Measurements from ENCODE around the gene USP35.

USP35 gene

GRCh38 chr11:78248903-78249302 lies 60.2 kb downstream of the USP35 start:
- H3K36me3 ChIP-seq (ENCODE audit: insufficient read depth, low read length), result peaks cover 43% of the 10 kb centered on the region
- peaks cover 2% of the 10 kb centered on the region for H3K4me1 ChIP-seq (ENCODE audit: insufficient read depth, low read length)
- H2AFZ ChIP-seq (ENCODE audit: low read depth, low read length), result no peak overlapping the region
- no peaks in the 10 kb centered on the region for H3K27me3 ChIP-seq (ENCODE audit: insufficient read depth, low read length)
- no peak overlapping the region for H3K4me3 ChIP-seq (ENCODE audit: low read length)
- H3K9me3 ChIP-seq (ENCODE audit: low read length), result peaks cover 2% of the 10 kb centered on the region

- no peak overlapping the region for H2AFZ ChIP-seq (ENCODE audit: low read depth, low read length)
- H3K36me3 ChIP-seq (ENCODE audit: insufficient read depth, low read length), result peaks cover 42% of the 10 kb centered on the region
- peaks cover 7% of the 10 kb centered on the region for H3K4me1 ChIP-seq (ENCODE audit: insufficient read depth, low read length)
- no peak overlapping the region for H3K4me3 ChIP-seq (ENCODE audit: low read length)
- peaks cover 2% of the 10 kb centered on the region for H3K9me3 ChIP-seq (ENCODE audit: low read length)
- no peaks in the 10 kb centered on the region for H3K27me3 ChIP-seq (ENCODE audit: insufficient read depth, low read length)
Measured at GRCh38 chr11:78250099-78250498, 61.4 kb downstream of the USP35 start.

GRCh38 chr11:78251083-78251775 lies 62.5 kb downstream of the USP35 start:
- Histone ChIP-seq H3K36me3 (ENCODE audit: insufficient read depth, low read length) (peaks cover 40% of the 10 kb centered on the region), H3K4me1 (ENCODE audit: insufficient read depth, low read length) (peaks cover 7% of the 10 kb centered on the region), H3K27me3 (ENCODE audit: insufficient read depth, low read length) (no peaks in the 10 kb centered on the region), H3K4me3 (ENCODE audit: low read length) (no peak overlapping the region), H3K9me3 (ENCODE audit: low read length) (peaks cover 2% of the 10 kb centered on the region), H2AFZ (ENCODE audit: low read depth, low read length) (no peak overlapping the region)

- Histone ChIP-seq H3K4me1 (ENCODE audit: insufficient read depth, low read length) (peaks cover 7% of the 10 kb centered on the region), H3K4me3 (ENCODE audit: low read length) (no peak overlapping the region), H3K27me3 (ENCODE audit: insufficient read depth, low read length) (no peaks in the 10 kb centered on the region), H3K36me3 (ENCODE audit: insufficient read depth, low read length) (peaks cover 16% of the 10 kb centered on the region), H2AFZ (ENCODE audit: low read depth, low read length) (no peak overlapping the region), H3K9me3 (ENCODE audit: low read length) (no peaks in the 10 kb centered on the region)
Measured at GRCh38 chr11:78253797-78254196, 65.1 kb downstream of the USP35 start.

GRCh38 chr11:78254268-78254667 lies 65.5 kb downstream of the USP35 start:
- no peak overlapping the region for H2AFZ ChIP-seq (ENCODE audit: low read depth, low read length)
- peaks cover 12% of the 10 kb centered on the region for H3K36me3 ChIP-seq (ENCODE audit: insufficient read depth, low read length)
- no peaks in the 10 kb centered on the region for H3K9me3 ChIP-seq (ENCODE audit: low read length)
- H3K4me3 ChIP-seq (ENCODE audit: low read length), result no peak overlapping the region
- no peaks in the 10 kb centered on the region for H3K27me3 ChIP-seq (ENCODE audit: insufficient read depth, low read length)
- peaks cover 7% of the 10 kb centered on the region for H3K4me1 ChIP-seq (ENCODE audit: insufficient read depth, low read length)

- H3K4me1 ChIP-seq (ENCODE audit: insufficient read depth, low read length), result peaks cover 7% of the 10 kb centered on the region
- no peak overlapping the region for H2AFZ ChIP-seq (ENCODE audit: low read depth, low read length)
- H3K36me3 ChIP-seq (ENCODE audit: insufficient read depth, low read length), result no peaks in the 10 kb centered on the region
- no peak overlapping the region for H3K4me3 ChIP-seq (ENCODE audit: low read length)
- H3K27me3 ChIP-seq (ENCODE audit: insufficient read depth, low read length), result no peaks in the 10 kb centered on the region
- H3K9me3 ChIP-seq (ENCODE audit: low read length), result no peaks in the 10 kb centered on the region
Measured at GRCh38 chr11:78255919-78256318, 67.2 kb downstream of the USP35 start.

- Histone ChIP-seq H2AFZ (ENCODE audit: low read depth, low read length) (no peak overlapping the region), H3K36me3 (ENCODE audit: insufficient read depth, low read length) (no peaks in the 10 kb centered on the region), H3K9me3 (ENCODE audit: low read length) (no peaks in the 10 kb centered on the region), H3K4me1 (ENCODE audit: insufficient read depth, low read length) (peaks cover 7% of the 10 kb centered on the region), H3K4me3 (ENCODE audit: low read length) (no peak overlapping the region), H3K27me3 (ENCODE audit: insufficient read depth, low read length) (no peaks in the 10 kb centered on the region)
Measured at GRCh38 chr11:78256962-78257361, 68.2 kb downstream of the USP35 start.

GRCh38 chr11:78257654-78258053 lies 68.9 kb downstream of the USP35 start:
- no peak overlapping the region for H2AFZ ChIP-seq (ENCODE audit: low read depth, low read length)
- no peaks in the 10 kb centered on the region for H3K36me3 ChIP-seq (ENCODE audit: insufficient read depth, low read length)
- H3K9me3 ChIP-seq (ENCODE audit: low read length), result no peaks in the 10 kb centered on the region
- H3K4me1 ChIP-seq (ENCODE audit: insufficient read depth, low read length), result peaks cover 7% of the 10 kb centered on the region
- no peak overlapping the region for H3K4me3 ChIP-seq (ENCODE audit: low read length)
- no peaks in the 10 kb centered on the region for H3K27me3 ChIP-seq (ENCODE audit: insufficient read depth, low read length)

GRCh38 chr11:78259777-78260487 lies 71.2 kb downstream of the USP35 start:
- Histone ChIP-seq H3K36me3 (ENCODE audit: insufficient read depth, low read length) (no peaks in the 10 kb centered on the region), H3K27me3 (ENCODE audit: insufficient read depth, low read length) (no peaks in the 10 kb centered on the region), H2AFZ (ENCODE audit: low read depth, low read length) (no peak overlapping the region), H3K4me3 (ENCODE audit: low read length) (no peak overlapping the region), H3K4me1 (ENCODE audit: insufficient read depth, low read length) (no peaks in the 10 kb centered on the region), H3K9me3 (ENCODE audit: low read length) (no peaks in the 10 kb centered on the region)

- H3K9me3 ChIP-seq (ENCODE audit: low read length), result no peaks in the 10 kb centered on the region
- H3K4me3 ChIP-seq (ENCODE audit: low read length), result no peak overlapping the region
- H2AFZ ChIP-seq (ENCODE audit: low read depth, low read length), result no peak overlapping the region
- no peaks in the 10 kb centered on the region for H3K36me3 ChIP-seq (ENCODE audit: insufficient read depth, low read length)
- H3K4me1 ChIP-seq (ENCODE audit: insufficient read depth, low read length), result no peaks in the 10 kb centered on the region
- no peaks in the 10 kb centered on the region for H3K27me3 ChIP-seq (ENCODE audit: insufficient read depth, low read length)
Measured at GRCh38 chr11:78261367-78261766, 72.6 kb downstream of the USP35 start.

- H2AFZ ChIP-seq (ENCODE audit: low read depth, low read length), result no peak overlapping the region
- no peaks in the 10 kb centered on the region for H3K27me3 ChIP-seq (ENCODE audit: insufficient read depth, low read length)
- H3K9me3 ChIP-seq (ENCODE audit: low read length), result no peaks in the 10 kb centered on the region
- no peak overlapping the region for H3K4me3 ChIP-seq (ENCODE audit: low read length)
- H3K4me1 ChIP-seq (ENCODE audit: insufficient read depth, low read length), result no peaks in the 10 kb centered on the region
- no peaks in the 10 kb centered on the region for H3K36me3 ChIP-seq (ENCODE audit: insufficient read depth, low read length)
Measured at GRCh38 chr11:78261828-78262227, 73.1 kb downstream of the USP35 start.

- Histone ChIP-seq H3K36me3 (ENCODE audit: insufficient read depth, low read length) (no peaks in the 10 kb centered on the region), H3K27me3 (ENCODE audit: insufficient read depth, low read length) (no peaks in the 10 kb centered on the region), H3K4me1 (ENCODE audit: insufficient read depth, low read length) (no peaks in the 10 kb centered on the region), H2AFZ (ENCODE audit: low read depth, low read length) (no peak overlapping the region), H3K4me3 (ENCODE audit: low read length) (no peak overlapping the region), H3K9me3 (ENCODE audit: low read length) (no peaks in the 10 kb centered on the region)
Measured at GRCh38 chr11:78262238-78262637, 73.5 kb downstream of the USP35 start.

GRCh38 chr11:78262691-78263090 lies 74.0 kb downstream of the USP35 start:
- Histone ChIP-seq H3K9me3 (ENCODE audit: low read length) (no peaks in the 10 kb centered on the region), H3K4me3 (ENCODE audit: low read length) (no peak overlapping the region), H3K27me3 (ENCODE audit: insufficient read depth, low read length) (no peaks in the 10 kb centered on the region), H3K36me3 (ENCODE audit: insufficient read depth, low read length) (no peaks in the 10 kb centered on the region), H2AFZ (ENCODE audit: low read depth, low read length) (no peak overlapping the region), H3K4me1 (ENCODE audit: insufficient read depth, low read length) (no peaks in the 10 kb centered on the region)

All from neuron (in vitro differentiated cells).